HCT116 (cell line): Measurements from ENCODE around the gene DHRSX. TPM values are rescaled to one million over a fixed set of nuclear protein-coding genes. Genes with fewer than 3 reads are reported as not detected.

Experiments used
- ATAC-seq: fragments of 200-7000 bp; cut with Tn5 transposase; 2 replicates; pipeline ENCODE4 v1.9.1; 2020; ENCODE audit warnings: mild to moderate bottlenecking, moderate library complexity
- BruUV-seq: library from RNA; stranded (reverse); fragments of 400-500 nt; replicated peaks from 2 replicates; lab custom pipeline; 2021; lab: Mats Ljungman, UMichigan
- CTCF ChIA-PET: fragments of 300-600 bp; sonication (Branson Sonifier 250); formaldehyde crosslinking; loops from one replicate; lab custom pipeline; 2021; ENCODE audit warnings: antibody characterized with exemption; lab: Charles Lee
- POLR2A ChIA-PET: fragments of 300-600, 350-600 bp; sonication (Branson Sonifier 250); formaldehyde crosslinking; loops from one replicate; lab custom pipeline; 2021; ENCODE audit warnings: antibody characterized with exemption; lab: Charles Lee
- RAD21 ChIA-PET, 2 experiments: fragments of 300-600 bp; sonication (Branson Sonifier 250); formaldehyde crosslinking; loops; one replicate each; lab custom pipeline; 2023; ENCODE audit warnings: low total read pairs in 2 of 2; ENCODE audit not compliant: uncharacterized antibody in 2 of 2, unreplicated experiment in 2 of 2, low non-redundant PET in 1 of 2; lab: Charles Lee
- DNase-seq: peaks from one replicate; pipeline ENCODE4 v3.0.0-alpha.2; 2010; ENCODE audit warnings: low read depth, low spot score
- H2AFZ ChIP-seq: fragments of 200-600 bp; shearing (Covaris generic), sonication (generic); 2 replicates; pipeline ENCODE4 v1.6.1; 2017; ENCODE audit warnings: low read depth, mixed run types, mixed read lengths, antibody characterized with exemption, low read length; ENCODE audit not compliant: poor library complexity, severe bottlenecking
- H3K27ac ChIP-seq: 2 replicates; pipeline ENCODE4 v1.5.1; 2012; ENCODE audit warnings: low read depth, low read length
- H3K27me3 ChIP-seq: fragments of 200-600 bp; sonication (generic); 2 replicates; pipeline ENCODE4 v1.6.1; 2016; ENCODE audit warnings: mixed run types, low read length, mixed read lengths; ENCODE audit not compliant: insufficient read depth
- H3K36me3 ChIP-seq, 2 experiments: fragments of 200-500 bp in 1 of 2; fragments of 200-600 bp in 1 of 2; sonication (Bioruptor generic) in 1 of 2; sonication (generic) in 1 of 2; 2 replicates each; pipeline versions ENCODE4 v1.5.1 to v1.6.1; 2014 to 2016; ENCODE audit warnings: low read length in 2 of 2, inconsistent platforms in 1 of 2, mixed read lengths in 1 of 2, mixed run types in 1 of 2; ENCODE audit not compliant: insufficient read depth in 2 of 2, control insufficient read depth in 1 of 2
- H3K4me1 ChIP-seq, 2 experiments: fragments of 200-600 bp in 1 of 2; sonication (generic) in 1 of 2; 2 replicates each; pipeline versions ENCODE4 v1.5.1 to v1.6.1; 2012 to 2017; ENCODE audit warnings: low read length in 2 of 2, inconsistent platforms in 1 of 2, mild to moderate bottlenecking in 1 of 2, mixed read lengths in 1 of 2, mixed run types in 1 of 2, moderate library complexity in 1 of 2; ENCODE audit not compliant: insufficient read depth in 2 of 2, control insufficient read depth in 1 of 2
- H3K4me2 ChIP-seq: fragments of 200-600 bp; sonication (generic); 2 replicates; pipeline ENCODE4 v1.6.1; 2017; ENCODE audit warnings: mixed run types, low read length, mixed read lengths
- H3K4me3 ChIP-seq, 2 experiments: fragments of 200-600 bp in 1 of 2; sonication (generic) in 1 of 2; replicated peaks in 1 of 2; 2 replicates each; pipeline ENCODE4 v1.5.1; 2011 to 2016; ENCODE audit warnings: low read length in 2 of 2, control low read depth in 1 of 2, low read depth in 1 of 2, mild to moderate bottlenecking in 1 of 2, mixed read lengths in 1 of 2, mixed run types in 1 of 2
- H3K79me2 ChIP-seq: fragments of 200-600 bp; sonication (generic); 2 replicates; pipeline ENCODE4 v1.6.1; 2017; ENCODE audit warnings: mild to moderate bottlenecking, mixed run types, low read length, moderate library complexity, mixed read lengths; ENCODE audit not compliant: insufficient read depth
- H3K9ac ChIP-seq: fragments of 200-600 bp; sonication (generic); 2 replicates; pipeline ENCODE4 v1.6.1; 2016; ENCODE audit warnings: low read length, mixed read lengths
- H3K9me2 ChIP-seq: fragments of 200-600 bp; sonication (generic), shearing (Covaris generic); 2 replicates; pipeline ENCODE4 v1.6.1; 2017; ENCODE audit warnings: mixed run types, mild to moderate bottlenecking, moderate library complexity; ENCODE audit not compliant: insufficient read depth
- H3K9me3 ChIP-seq, 2 experiments: fragments of 200-500 bp in 1 of 2; fragments of 200-600 bp in 1 of 2; sonication (Bioruptor generic) in 1 of 2; sonication (generic) in 1 of 2; 2 replicates each; pipeline ENCODE4 v1.6.1; 2014 to 2017; ENCODE audit warnings: low read length in 2 of 2, mixed read lengths in 2 of 2, inconsistent platforms in 1 of 2, low read depth in 1 of 2, mild to moderate bottlenecking in 1 of 2, mixed run types in 1 of 2, moderate library complexity in 1 of 2; ENCODE audit not compliant: control insufficient read depth in 1 of 2, insufficient read depth in 1 of 2
- H4K20me1 ChIP-seq: fragments of 200-600 bp; sonication (generic), shearing (Covaris generic); 2 replicates; pipeline ENCODE4 v1.6.1; 2017; ENCODE audit warnings: mixed run types, mild to moderate bottlenecking, moderate library complexity; ENCODE audit not compliant: insufficient read depth
- CBX3 ChIP-seq: IDR thresholded peaks from 2 replicates; pipeline ENCODE4 v1.6.1; 2012; ENCODE audit warnings: low read depth
- CTCF ChIP-seq, 3 experiments: fragments of 200-600 bp in 1 of 3; sonication (generic) in 1 of 3; IDR thresholded peaks in 2 of 3; conservative IDR thresholded peaks in 1 of 3; 2 replicates each; pipeline ENCODE4 v1.5.1; 2012 to 2017; ENCODE audit warnings: low read depth in 2 of 3, low read length in 2 of 3, antibody characterized with exemption in 1 of 3, borderline replicate concordance in 1 of 3, control low read depth in 1 of 3, mild to moderate bottlenecking in 1 of 3, mixed read lengths in 1 of 3, mixed run types in 1 of 3, moderate library complexity in 1 of 3; ENCODE audit not compliant: insufficient read depth in 1 of 3
- EGR1 ChIP-seq: IDR thresholded peaks from 2 replicates; pipeline ENCODE4 v1.6.1; 2012; ENCODE audit warnings: low read depth
- EZH2 ChIP-seq: fragments of 200-600 bp; sonication (generic); IDR thresholded peaks from 2 replicates; pipeline ENCODE4 v1.6.1; 2017; ENCODE audit warnings: antibody characterized with exemption, mixed run types
- EZH2phosphoT487 ChIP-seq: fragments of 200-600 bp; IDR thresholded peaks from 2 replicates; pipeline ENCODE4 v1.6.1; 2018; ENCODE audit warnings: antibody characterized with exemption, borderline replicate concordance
- FOSL1 ChIP-seq: IDR thresholded peaks from 2 replicates; pipeline ENCODE4 v1.6.1; 2012; ENCODE audit warnings: low read depth
- JUND ChIP-seq: IDR thresholded peaks from 2 replicates; pipeline ENCODE4 v1.6.1; 2012
- MAX ChIP-seq: IDR thresholded peaks from 2 replicates; pipeline ENCODE4 v1.6.1; 2012
- POLR2AphosphoS5 ChIP-seq: IDR thresholded peaks from 2 replicates; pipeline ENCODE4 v1.6.1; 2011; ENCODE audit warnings: mild to moderate bottlenecking, low read depth, low read length, moderate library complexity
- RAD21 ChIP-seq: IDR thresholded peaks from 2 replicates; pipeline ENCODE4 v1.6.1; 2012; ENCODE audit warnings: low read depth, mild to moderate bottlenecking
- SP1 ChIP-seq: IDR thresholded peaks from 2 replicates; pipeline ENCODE4 v1.6.1; 2012; ENCODE audit warnings: low read depth
- SRF ChIP-seq: IDR thresholded peaks from 2 replicates; pipeline ENCODE4 v1.6.1; 2012; ENCODE audit warnings: low read depth
- YY1 ChIP-seq: IDR thresholded peaks from 2 replicates; pipeline ENCODE4 v1.6.1; 2011; ENCODE audit warnings: low read length, low read depth, moderate library complexity, mild to moderate bottlenecking; ENCODE audit not compliant: insufficient replicate concordance; ENCODE audit errors: extremely low read depth
- ZFX ChIP-seq: fragments of 450-650 bp; IDR thresholded peaks from 2 replicates; pipeline ENCODE4 v1.6.1; 2017
- ZNF274 ChIP-seq: fragments of 200-500 bp; sonication (Bioruptor generic); IDR thresholded peaks from 2 replicates; pipeline ENCODE4 v1.6.1; 2014; ENCODE audit warnings: mild to moderate bottlenecking, low read depth, low read length, inconsistent platforms
- intact Hi-C: fragments of 100-400 bp; cut with micrococcal nuclease; formaldehyde crosslinking; loops from 2 replicates; pipeline ENCODE4 v1.10.0; 2022
- total RNA-seq: library from RNA; stranded (reverse); gene quantifications from one replicate; pipeline ENCODE4 v1.2.1, GENCODE V29; 2021; ENCODE audit not compliant: unreplicated experiment

DHRSX gene
- total RNA-seq, 1 experiment from 2014 or later, result 11.9 TPM

- no peak for TF ChIP-seq MAX
- no peak for TF ChIP-seq SP1
- TF ChIP-seq CBX3, result no peak
- TF ChIP-seq JUND, result no peak
Measured at GRCh38 chrX:2416851-2417604, 83.7 kb downstream of the DHRSX start (continued).

- DNase-seq, result no peak
- Histone ChIP-seq H3K9me2 (no peaks in the 10 kb centered on the region), H3K4me3 (no peak overlapping the region), H3K36me3 (no peaks in the 10 kb centered on the region), H3K4me1 (peaks cover 14 to 23% of the 10 kb centered on the region in 2 experiments), H3K4me2 (no peak overlapping the region), H3K27ac (no peak overlapping the region), H3K9me3 (no peaks in the 10 kb centered on the region), H3K27me3 (no peaks in the 10 kb centered on the region), H4K20me1 (no peaks in the 10 kb centered on the region), H3K79me2 (no peaks in the 10 kb centered on the region), H2AFZ (no peak overlapping the region), H3K9ac (no peak overlapping the region)
- intact Hi-C loops, result no loop called here
- CTCF ChIA-PET, result no interaction called here
- BruUV-seq, result no TSS peak
- ATAC-seq, result no peak
- POLR2A ChIA-PET, result no interaction called here
- TF ChIP-seq ZNF274 (no peak), SP1 (no peak), EGR1 (no peak), FOSL1 (no peak), POLR2AphosphoS5 (no peak), CBX3 (no peak), CTCF (IDR thresholded peaks at IDR 0.05 in 2 of 3, conservative IDR thresholded peaks at IDR 0.05 in 1 of 3; ENCODE audit: borderline replicate concordance in 1 of 3, insufficient read depth in 1 of 3, low read depth in 2 of 3, low read length in 2 of 3) (no peak), EZH2phosphoT487 (no peak), YY1 (no peak), SRF (no peak), ZFX (no peak), JUND (no peak), EZH2 (no peak), RAD21 (no peak)
- RAD21 ChIA-PET, result no interaction called here
Measured at GRCh38 chrX:2414384-2414783, 86.4 kb downstream of the DHRSX start.
